HG03097 (cell line): ENCODE measurements around the gene PTTG1IP2.

Experiments
- ATAC-seq: cut with Tn5 transposase; IDR thresholded peaks from one replicate; pipeline ENCODE4 v1.9.1; 2021; ENCODE audit not compliant: unreplicated experiment, low FRiP score

PTTG1IP2 gene

GRCh38 chr7:90474284-90475210, 5.1 kb downstream of the PTTG1IP2 start:
- no peak for ATAC-seq

DNA sequence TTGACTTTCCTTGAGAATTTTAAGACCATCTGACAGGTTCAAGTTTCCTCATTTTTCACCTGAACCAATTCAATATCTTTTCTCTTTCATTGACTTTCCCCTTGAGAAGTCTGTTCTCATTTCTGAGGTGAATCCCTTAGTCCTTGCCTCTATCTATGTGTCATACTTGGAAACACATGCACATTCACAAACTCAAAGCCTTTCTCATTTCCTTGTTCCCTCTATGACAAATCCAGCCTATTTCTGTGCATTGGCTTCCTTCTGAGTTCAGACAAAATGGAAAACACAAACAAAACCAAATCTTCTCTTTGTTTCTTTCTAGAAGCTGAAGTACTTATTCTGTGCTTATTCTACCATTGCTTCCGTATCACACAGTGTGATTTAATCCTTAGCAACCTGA, 13.8 kb downstream of the PTTG1IP2 start:
- ATAC-seq: no peak

GRCh38 chr7:90484706-90485105, 15.3 kb downstream of the PTTG1IP2 start:
- no peak for ATAC-seq

DNA sequence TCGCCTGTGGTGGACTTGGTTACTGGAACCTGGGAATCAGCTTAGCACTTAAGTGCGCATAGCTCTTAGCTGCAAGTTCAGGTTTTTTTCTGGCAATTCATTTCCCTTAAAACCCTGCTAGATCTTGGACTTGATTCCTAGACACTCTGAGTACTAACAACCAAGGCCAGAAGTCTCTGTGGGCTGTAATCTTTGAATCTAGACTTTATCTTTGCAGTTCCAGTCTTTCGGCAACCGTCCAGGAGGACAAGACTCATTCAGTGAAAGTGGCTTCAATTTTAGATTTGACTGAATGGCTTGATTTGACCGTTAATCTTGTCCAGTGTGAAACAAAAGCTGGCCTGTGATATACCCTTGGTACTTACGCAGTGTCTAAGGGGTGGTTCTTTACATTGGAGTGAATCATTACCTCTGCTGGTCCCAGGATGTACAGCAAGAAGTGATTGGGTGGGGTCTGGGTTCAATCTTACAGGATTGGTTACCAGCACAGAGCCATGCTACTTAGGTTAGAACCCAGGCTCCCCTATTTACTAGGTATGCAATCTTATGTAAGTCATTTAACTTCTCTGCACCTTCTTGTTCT, 16.4 kb downstream of the PTTG1IP2 start:
- ATAC-seq: no peak

DNA sequence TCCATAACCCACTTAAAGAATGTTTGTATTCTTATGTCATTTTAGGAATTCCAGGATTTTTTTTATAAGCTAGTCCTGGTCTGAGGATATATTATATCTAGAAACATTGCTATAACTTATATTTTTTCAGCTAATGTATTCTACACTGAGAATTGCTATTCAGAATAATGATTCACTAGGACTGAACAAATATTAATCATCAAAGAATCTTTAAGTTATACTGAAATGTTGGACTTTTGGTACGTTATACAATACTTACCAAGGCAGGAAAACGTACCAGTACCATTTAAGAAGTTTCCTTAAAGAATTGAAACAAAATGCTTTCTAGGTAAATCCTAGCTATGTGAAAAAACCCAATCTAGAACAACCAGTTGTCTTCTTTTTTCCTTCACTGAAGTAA, 18.4 kb downstream of the PTTG1IP2 start:
- ATAC-seq: no peak

DNA sequence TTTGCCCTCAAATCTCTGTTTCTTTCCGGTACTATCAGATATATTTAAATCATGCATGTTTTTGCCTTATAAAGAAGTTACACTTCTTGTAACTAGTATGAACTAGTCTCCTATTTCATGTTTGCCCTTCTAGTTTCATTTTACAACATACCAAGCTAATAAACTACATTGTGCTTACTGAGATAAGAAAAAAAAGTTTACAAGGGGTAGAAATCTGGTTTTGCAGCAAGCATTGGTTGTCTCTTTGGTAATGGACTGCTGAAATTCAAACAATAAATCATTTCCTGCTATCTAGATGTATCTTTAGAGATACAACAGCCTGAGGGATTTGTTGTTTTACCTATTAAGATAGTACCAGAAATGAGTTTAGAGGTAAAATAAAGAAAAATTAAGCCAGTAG, 18.8 kb downstream of the PTTG1IP2 start:
- ATAC-seq: no peak

- no peak for ATAC-seq
Observed at GRCh38 chr7:90492250-90492649, 22.8 kb downstream of the PTTG1IP2 start.

DNA sequence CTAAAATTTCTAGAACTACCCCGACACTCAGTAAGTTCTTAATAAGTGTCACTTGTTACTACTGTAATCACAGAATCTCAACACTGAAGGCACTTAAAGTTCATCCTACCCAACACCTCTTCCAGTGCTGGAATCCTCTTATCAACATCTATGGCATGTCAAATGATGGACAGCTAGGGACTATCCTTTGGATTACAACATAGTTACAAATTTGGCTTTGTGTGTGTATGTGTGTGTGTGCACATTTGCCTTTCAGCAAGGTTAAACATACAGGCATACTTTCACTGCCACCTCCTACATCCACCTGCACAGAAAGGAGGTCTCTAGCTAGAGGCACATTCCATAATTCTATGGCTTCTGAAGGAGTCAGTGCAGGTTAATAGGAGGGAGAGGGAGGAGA, 25.8 kb downstream of the PTTG1IP2 start:
- ATAC-seq: no peak

- ATAC-seq: no peak
Observed at GRCh38 chr7:90502539-90502938, 33.1 kb downstream of the PTTG1IP2 start.

GRCh38 chr7:90503367-90503766, 33.9 kb downstream of the PTTG1IP2 start:
- no peak for ATAC-seq

DNA sequence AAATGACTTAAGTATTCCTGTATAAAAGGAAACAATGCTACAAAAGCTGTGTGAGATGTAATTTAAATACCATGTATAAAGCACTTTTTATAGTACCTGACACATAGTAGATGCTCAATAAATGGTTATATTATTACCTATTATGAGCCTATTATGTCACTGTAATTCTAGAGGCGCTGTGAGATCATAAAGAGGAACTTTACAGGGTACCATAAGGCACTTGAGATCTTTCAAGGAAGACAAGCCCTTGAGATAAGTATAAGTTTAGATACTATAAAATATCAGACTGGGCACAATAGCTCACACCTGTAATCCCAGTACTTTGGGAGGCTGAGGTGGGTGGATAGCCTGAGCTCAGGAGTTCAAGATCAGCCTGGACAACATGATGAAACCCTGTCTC, 38.3 kb downstream of the PTTG1IP2 start:
- no peak for ATAC-seq

DNA sequence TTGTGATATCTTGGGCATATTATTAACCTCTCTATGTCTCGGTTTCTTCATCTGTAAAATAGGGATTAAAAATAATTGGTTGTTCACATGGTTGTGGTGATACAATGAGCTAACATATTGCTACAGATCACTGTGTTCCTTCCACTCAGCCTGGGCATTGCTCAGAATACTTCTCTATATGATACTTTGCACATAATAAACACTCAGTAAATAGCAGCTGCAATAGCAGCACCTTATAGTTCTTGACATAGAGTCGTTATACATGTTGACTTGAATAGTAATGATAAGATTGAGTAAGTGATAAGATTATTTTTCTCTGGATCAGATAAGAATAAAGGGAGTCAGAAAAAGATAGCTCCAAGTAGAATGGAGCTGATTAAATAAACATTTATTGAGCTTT, 42.3 kb downstream of the PTTG1IP2 start:
- no peak for ATAC-seq

DNA sequence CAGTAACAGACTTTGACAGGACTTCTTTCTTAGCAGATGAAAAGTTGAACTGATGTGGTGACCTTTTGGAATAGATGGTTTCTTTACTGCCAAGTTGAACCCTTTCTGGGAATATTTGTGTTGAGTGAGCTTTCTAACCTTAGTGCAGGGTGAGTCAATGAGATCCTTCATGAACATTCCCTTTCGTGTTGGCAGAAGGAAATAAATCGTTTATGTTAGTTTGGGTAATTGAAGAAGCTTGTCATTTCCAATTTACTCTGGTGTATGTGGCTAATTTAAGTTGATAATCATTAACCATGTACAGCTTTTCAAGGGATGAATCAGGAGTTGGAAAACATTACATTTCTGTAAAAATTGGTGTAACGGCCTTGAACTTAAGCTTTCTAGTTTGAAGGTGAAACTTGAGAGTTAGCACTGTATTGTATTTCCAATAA, 43.4 kb downstream of the PTTG1IP2 start:
- no peak for ATAC-seq

GRCh38 chr7:90516257-90516656, 46.8 kb downstream of the PTTG1IP2 start:
- ATAC-seq: no peak

- ATAC-seq: no peak
Observed at GRCh38 chr7:90518630-90519029, 49.2 kb downstream of the PTTG1IP2 start.

- no peak for ATAC-seq
Observed at GRCh38 chr7:90520484-90520883, 51.0 kb downstream of the PTTG1IP2 start.

DNA sequence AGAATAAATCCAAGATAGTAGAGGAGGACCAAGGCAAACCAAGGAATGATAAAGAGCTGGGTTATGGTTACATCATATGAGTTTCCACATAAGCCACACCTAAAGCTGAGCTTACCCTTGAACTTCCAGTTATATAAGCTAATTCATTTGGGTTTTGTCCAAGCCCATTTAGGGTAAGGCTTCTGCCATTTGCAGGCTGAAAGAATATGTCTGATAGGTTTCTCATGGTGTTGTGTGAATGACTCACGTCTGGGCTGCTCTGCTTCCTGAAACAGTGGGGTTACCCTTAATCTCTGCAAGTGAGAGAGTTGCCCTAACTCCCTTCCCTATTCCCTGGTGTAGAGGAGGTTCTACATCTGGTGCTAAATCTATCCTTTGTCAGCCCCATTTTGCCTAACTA, 60.8 kb downstream of the PTTG1IP2 start:
- no peak for ATAC-seq

GRCh38 chr7:90532231-90532929, 62.9 kb downstream of the PTTG1IP2 start:
- ATAC-seq: no peak

GRCh38 chr7:90536449-90536848, 67.0 kb downstream of the PTTG1IP2 start:
- peak; percentile 61 for ATAC-seq

DNA sequence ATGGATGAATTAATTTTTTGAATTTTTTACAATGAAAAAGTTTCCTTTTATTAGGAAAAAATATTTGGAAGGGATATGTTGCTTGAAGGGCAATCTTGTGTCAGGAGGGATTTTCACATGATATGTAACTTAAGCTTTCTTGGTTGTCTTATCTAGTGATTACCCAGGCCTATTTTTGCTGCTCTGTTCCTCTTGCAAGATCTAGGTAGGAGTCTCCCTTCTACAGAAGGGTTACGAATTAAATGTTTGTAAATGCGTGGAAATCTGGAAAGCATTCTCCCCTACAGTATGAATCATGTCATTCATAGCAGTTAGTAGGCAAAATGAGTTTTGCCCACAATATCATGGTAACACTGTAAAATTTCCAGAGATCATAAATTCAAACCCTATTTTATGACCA, 69.0 kb downstream of the PTTG1IP2 start:
- ATAC-seq: no peak

DNA sequence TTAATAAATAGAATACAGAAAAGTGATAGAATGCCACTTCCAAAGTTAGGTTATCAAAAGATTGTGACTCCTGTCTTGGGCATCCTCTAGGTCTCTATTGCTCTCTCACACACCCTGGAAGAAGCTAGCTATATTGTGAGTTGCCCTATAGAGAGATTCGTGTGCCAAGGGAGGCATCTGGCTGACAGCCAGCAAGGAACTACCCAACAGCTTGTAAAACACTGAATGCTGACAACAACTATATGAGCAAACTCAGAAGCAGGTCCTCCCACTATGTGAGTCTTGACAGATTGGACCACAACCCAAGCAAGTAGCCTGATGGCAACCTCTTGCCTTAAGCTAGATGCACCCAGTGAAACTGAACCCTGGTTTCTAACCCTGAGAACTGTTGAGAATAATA, 71.0 kb downstream of the PTTG1IP2 start:
- ATAC-seq: no peak
